GM13976 (cell line): ENCODE data around the gene CFAP221.

Experiments used
- DNase-seq: peaks from one replicate; pipeline ENCODE4 v3.0.0; 2012; ENCODE audit warnings: low spot score
- CTCF ChIP-seq: IDR thresholded peaks from 2 replicates; pipeline ENCODE4 v1.5.1; 2012; ENCODE audit warnings: borderline replicate concordance, mild to moderate bottlenecking; ENCODE audit not compliant: insufficient read depth; ENCODE audit errors: extremely low read depth, missing control alignments, control extremely low read depth
- in situ Hi-C: fragments of 300-500 bp; cut with MboI; formaldehyde crosslinking; loops from one replicate; pipeline ENCODE4 v1.12.0; 2022; ENCODE audit warnings: low sequenced_read_pairs, mixed read lengths, inconsistent platforms; ENCODE audit not compliant: unreplicated experiment

The CFAP221 gene

GRCh38 chr2:119692954-119693353, 148.7 kb downstream of the CFAP221 start:
- no peak for TF ChIP-seq CTCF
- DNase-seq: no peak
- in situ Hi-C loops: no loop called here

GRCh38 chr2:119693567-119693966, 149.3 kb downstream of the CFAP221 start:
- in situ Hi-C loops: no loop called here
- no peak for TF ChIP-seq CTCF
- DNase-seq: no peak

- in situ Hi-C loops: no loop called here
- no peak for DNase-seq
Measured at GRCh38 chr2:119693967-119694366, 149.7 kb downstream of the CFAP221 start.

GRCh38 chr2:119694470-119694844, 150.2 kb downstream of the CFAP221 start:
- in situ Hi-C loops: no loop called here
- DNase-seq: no peak
- TF ChIP-seq CTCF: no peak

More at GRCh38 chr2:119693967-119694366, 149.7 kb downstream of the CFAP221 start:
- TF ChIP-seq CTCF: no peak

GRCh38 chr2:119694845-119695521, 150.7 kb downstream of the CFAP221 start:
- DNase-seq: no peak
- in situ Hi-C loops: no loop called here
- TF ChIP-seq CTCF: no peak

GRCh38 chr2:119696005-119696404, 151.8 kb downstream of the CFAP221 start:
- DNase-seq: no peak
- in situ Hi-C loops: no loop called here
- no peak for TF ChIP-seq CTCF
